ENCODE data around the gene UBIAD1.
A peak's percentile ranks its signal among the peaks of the same experiment; 100 is the strongest.

Gene UBIAD1

DNA sequence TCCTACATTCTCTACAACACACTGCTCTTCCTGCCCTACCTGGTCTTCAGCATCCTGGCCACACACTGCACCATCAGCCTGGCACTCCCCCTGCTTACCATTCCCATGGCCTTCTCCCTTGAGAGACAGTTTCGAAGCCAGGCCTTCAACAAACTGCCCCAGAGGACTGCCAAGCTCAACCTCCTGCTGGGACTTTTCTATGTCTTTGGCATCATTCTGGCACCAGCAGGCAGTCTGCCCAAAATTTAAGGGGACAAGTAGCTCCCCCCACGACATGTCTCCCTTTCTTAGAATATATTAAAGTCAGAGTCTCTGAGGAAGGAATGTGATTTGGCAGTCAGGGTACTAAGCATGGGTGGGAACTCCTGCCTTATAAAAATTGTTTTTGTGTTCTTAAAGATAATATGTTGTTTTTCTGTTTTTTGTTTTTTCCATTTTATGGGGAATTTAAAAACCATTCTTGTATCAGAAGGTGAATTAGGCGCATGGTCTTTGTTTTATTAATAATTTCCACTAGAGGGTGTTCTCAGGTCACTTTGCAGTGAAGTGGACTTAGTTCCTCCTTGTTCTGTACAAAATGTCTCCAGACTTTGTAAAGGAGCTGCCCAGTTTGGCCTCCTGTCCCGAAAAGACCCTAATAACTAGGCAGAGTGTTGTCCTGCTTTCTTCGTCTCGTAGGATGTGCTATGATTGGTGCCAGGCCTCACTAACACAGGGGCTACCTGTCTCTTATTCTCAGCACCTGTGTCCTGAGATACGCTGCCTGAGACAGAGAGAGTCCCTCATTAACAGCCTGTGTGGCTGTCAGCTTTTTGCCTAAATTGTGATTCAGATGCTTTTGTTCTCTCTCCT lies 13.1 kb downstream of the UBIAD1 start:
- POLR2A ChIA-PET: no interaction called here
- peaks cover 2 to 11% (median 8%) of the 10 kb centered on the region in 4 experiments for H3K4me1 ChIP-seq (ENCODE audit: control extremely low read depth in 1 of 4, control insufficient read depth in 4 of 4, insufficient read depth in 4 of 4, low read length in 3 of 4)

DNA sequence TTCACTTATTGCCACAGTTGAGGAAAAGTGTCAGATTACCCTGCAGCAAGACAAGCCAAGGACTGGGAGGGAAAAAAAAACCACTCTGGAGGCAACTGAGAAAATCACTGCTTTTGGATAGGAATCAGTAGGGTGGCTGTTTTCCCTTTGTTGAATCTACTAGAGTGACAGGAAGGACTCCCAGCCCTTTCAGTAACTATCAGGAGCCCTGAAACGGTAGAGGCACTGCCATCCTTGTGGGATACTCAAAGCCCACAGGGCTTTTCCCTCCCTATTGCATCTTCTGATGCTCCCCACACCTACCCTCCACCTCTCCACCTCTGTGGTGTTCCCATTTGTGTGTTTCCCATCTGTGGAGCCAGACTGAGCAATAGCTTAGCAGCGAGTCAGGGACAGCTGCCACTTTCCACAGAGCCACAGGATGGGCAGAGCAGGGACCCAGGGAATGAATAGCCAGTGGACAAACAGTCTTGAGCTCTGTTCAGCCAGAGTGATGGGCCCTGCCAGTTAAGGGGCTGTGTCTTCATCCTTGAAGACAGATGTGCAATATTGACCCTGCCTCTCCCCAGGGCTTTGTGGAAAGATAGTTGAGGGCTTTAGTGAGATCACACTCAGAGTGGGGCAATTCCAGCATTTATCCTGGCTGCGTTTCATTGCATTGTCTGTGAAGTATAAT lies 13.9 kb downstream of the UBIAD1 start:
- H3K9me3 ChIP-seq (ENCODE audit: control extremely low read depth in 1 of 5, control insufficient read depth in 4 of 5, insufficient read depth in 2 of 5, low read depth in 1 of 5, low read length in 4 of 5): no peaks in the 10 kb centered on the region
- POLR2A ChIA-PET: no interaction called here
- no peak overlapping the region for H3K27ac ChIP-seq (ENCODE audit: insufficient read depth in 1 of 2, low read depth in 1 of 2, low read length in 2 of 2, poor library complexity in 1 of 2, severe bottlenecking in 2 of 2)
- H3K36me3 ChIP-seq (ENCODE audit: control insufficient read depth in 4 of 4, insufficient read depth in 4 of 4, low read length in 3 of 4): peaks cover 12 to 63% (median 40%) of the 10 kb centered on the region in 4 experiments
- no peak overlapping the region for H3K4me3 ChIP-seq (ENCODE audit: control insufficient read depth in 1 of 7, extremely low read depth in 1 of 7, insufficient read depth in 4 of 7, low read depth in 2 of 7, low read length in 6 of 7)
- 85% methylated on average over 2 of the region's 3 CpGs for WGBS (ENCODE audit: insufficient coverage)
- DNase-seq: no peak
- H3K4me1 ChIP-seq (ENCODE audit: control extremely low read depth in 1 of 4, control insufficient read depth in 4 of 4, insufficient read depth in 4 of 4, low read length in 3 of 4): peaks cover 0 to 4% (median under 1%) of the 10 kb centered on the region in 4 experiments
- CTCF ChIA-PET: interaction anchor here (0.5 to 1.6 kb wide), 3 partner anchors 9 to 428 kb away, joined by 4 read pairs; no protein-coding TSS in a partner anchor
- no peaks in the 10 kb centered on the region for H3K27me3 ChIP-seq (replicated peaks in 2 of 5; ENCODE audit: control insufficient read depth in 4 of 5, insufficient read depth in 5 of 5, low read length in 4 of 5)

More for the DNA sequence above, 13.1 kb downstream of the UBIAD1 start:
- peaks cover 13 to 60% (median 37%) of the 10 kb centered on the region in 4 experiments for H3K36me3 ChIP-seq (ENCODE audit: control insufficient read depth in 4 of 4, insufficient read depth in 4 of 4, low read length in 3 of 4)
- H3K27me3 ChIP-seq (replicated peaks in 2 of 5; ENCODE audit: control insufficient read depth in 4 of 5, insufficient read depth in 5 of 5, low read length in 4 of 5): no peaks in the 10 kb centered on the region
- CTCF ChIA-PET: interaction anchor here (0.5 to 1.6 kb wide), 4 partner anchors 10 to 429 kb away, joined by 3 to 4 read pairs (median 4); no protein-coding TSS in a partner anchor
- no peak overlapping the region for H3K4me3 ChIP-seq (ENCODE audit: control insufficient read depth in 1 of 7, extremely low read depth in 1 of 7, insufficient read depth in 4 of 7, low read depth in 2 of 7, low read length in 6 of 7)
- peak in 2 of 3 donors; percentile 25 to 28 for DNase-seq
- H3K9me3 ChIP-seq (ENCODE audit: control extremely low read depth in 1 of 5, control insufficient read depth in 4 of 5, insufficient read depth in 2 of 5, low read depth in 1 of 5, low read length in 4 of 5): no peaks in the 10 kb centered on the region
- WGBS (ENCODE audit: insufficient coverage): 89% methylated on average over 5 of the region's 7 CpGs
- H3K27ac ChIP-seq (ENCODE audit: insufficient read depth in 1 of 2, low read depth in 1 of 2, low read length in 2 of 2, poor library complexity in 1 of 2, severe bottlenecking in 2 of 2): no peak overlapping the region

DNA sequence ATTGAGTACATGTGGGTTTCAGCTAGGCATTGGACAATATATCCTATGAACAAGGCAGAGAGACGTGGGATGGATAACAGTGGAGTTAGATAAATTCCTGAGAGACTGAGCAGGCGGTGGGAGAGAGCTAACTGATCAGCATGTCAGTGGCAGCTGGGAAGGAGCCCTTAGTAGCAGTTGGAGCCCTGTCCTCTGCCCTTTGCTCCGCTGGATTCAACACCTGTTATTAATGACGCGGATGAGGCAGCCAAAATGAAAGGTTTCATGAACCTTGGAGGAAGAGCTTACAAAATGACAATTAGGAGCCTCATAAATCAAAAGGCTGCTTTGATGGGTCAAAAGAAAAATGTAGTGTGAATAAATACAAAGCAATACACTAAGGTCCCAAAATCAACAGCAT lies 16.1 kb downstream of the UBIAD1 start:
- ChIA-PET POLR2A (no interaction called here), CTCF (no interaction called here)
- Histone ChIP-seq H3K36me3 (ENCODE audit: control insufficient read depth in 4 of 4, insufficient read depth in 4 of 4, low read length in 3 of 4) (peaks cover 2 to 62% (median 48%) of the 10 kb centered on the region in 4 experiments), H3K9me3 (ENCODE audit: control extremely low read depth in 1 of 5, control insufficient read depth in 4 of 5, insufficient read depth in 2 of 5, low read depth in 1 of 5, low read length in 4 of 5) (no peaks in the 10 kb centered on the region), H3K27ac (ENCODE audit: insufficient read depth in 1 of 2, low read depth in 1 of 2, low read length in 2 of 2, poor library complexity in 1 of 2, severe bottlenecking in 2 of 2) (no peak overlapping the region), H3K4me3 (ENCODE audit: control insufficient read depth in 1 of 7, extremely low read depth in 1 of 7, insufficient read depth in 4 of 7, low read depth in 2 of 7, low read length in 6 of 7) (no peak overlapping the region), H3K4me1 (ENCODE audit: control extremely low read depth in 1 of 4, control insufficient read depth in 4 of 4, insufficient read depth in 4 of 4, low read length in 3 of 4) (no peaks in the 10 kb centered on the region), H3K27me3 (replicated peaks in 2 of 5; ENCODE audit: control insufficient read depth in 4 of 5, insufficient read depth in 5 of 5, low read length in 4 of 5) (no peaks in the 10 kb centered on the region)
- no peak for DNase-seq
- 82% methylated on average over 3 of the region's 5 CpGs for WGBS (ENCODE audit: insufficient coverage)

DNA sequence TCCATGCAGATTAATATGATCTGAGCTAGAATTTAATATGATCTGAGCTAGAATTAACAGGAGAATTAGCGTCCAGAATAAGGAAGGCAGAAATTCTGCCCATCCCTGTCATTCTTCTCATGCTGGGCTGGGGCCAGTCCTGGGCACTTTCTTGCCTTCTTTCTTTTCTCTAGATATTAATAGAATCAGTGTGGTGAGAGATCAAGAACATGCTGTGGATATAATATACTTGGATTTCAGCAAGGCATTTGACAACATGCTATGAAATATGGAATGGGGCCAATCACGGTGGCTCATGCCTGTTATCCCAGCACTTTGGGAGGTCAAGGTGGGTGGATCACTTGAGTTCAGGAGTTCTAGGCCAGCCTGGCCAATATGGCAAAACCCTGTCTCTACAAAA lies 18.1 kb downstream of the UBIAD1 start:
- POLR2A ChIA-PET: no interaction called here
- WGBS (ENCODE audit: insufficient coverage): 83% methylated on average over 1 of the region's 2 CpGs
- no peaks in the 10 kb centered on the region for H3K4me1 ChIP-seq (ENCODE audit: control extremely low read depth in 1 of 4, control insufficient read depth in 4 of 4, insufficient read depth in 4 of 4, low read length in 3 of 4)
- no peaks in the 10 kb centered on the region for H3K27me3 ChIP-seq (replicated peaks in 2 of 5; ENCODE audit: control insufficient read depth in 4 of 5, insufficient read depth in 5 of 5, low read length in 4 of 5)
- H3K36me3 ChIP-seq (ENCODE audit: control insufficient read depth in 4 of 4, insufficient read depth in 4 of 4, low read length in 3 of 4): peaks cover 5 to 69% (median 55%) of the 10 kb centered on the region in 4 experiments
- CTCF ChIA-PET: interaction anchor here (1.0 kb wide), 1 partner anchor 353 kb away, joined by 3 read pairs; no protein-coding TSS in a partner anchor
- H3K9me3 ChIP-seq (ENCODE audit: control extremely low read depth in 1 of 5, control insufficient read depth in 4 of 5, insufficient read depth in 2 of 5, low read depth in 1 of 5, low read length in 4 of 5): no peaks in the 10 kb centered on the region
- DNase-seq: no peak
- no peak overlapping the region for H3K4me3 ChIP-seq (ENCODE audit: control insufficient read depth in 1 of 7, extremely low read depth in 1 of 7, insufficient read depth in 4 of 7, low read depth in 2 of 7, low read length in 6 of 7)
- no peak overlapping the region for H3K27ac ChIP-seq (ENCODE audit: insufficient read depth in 1 of 2, low read depth in 1 of 2, low read length in 2 of 2, poor library complexity in 1 of 2, severe bottlenecking in 2 of 2)

DNA sequence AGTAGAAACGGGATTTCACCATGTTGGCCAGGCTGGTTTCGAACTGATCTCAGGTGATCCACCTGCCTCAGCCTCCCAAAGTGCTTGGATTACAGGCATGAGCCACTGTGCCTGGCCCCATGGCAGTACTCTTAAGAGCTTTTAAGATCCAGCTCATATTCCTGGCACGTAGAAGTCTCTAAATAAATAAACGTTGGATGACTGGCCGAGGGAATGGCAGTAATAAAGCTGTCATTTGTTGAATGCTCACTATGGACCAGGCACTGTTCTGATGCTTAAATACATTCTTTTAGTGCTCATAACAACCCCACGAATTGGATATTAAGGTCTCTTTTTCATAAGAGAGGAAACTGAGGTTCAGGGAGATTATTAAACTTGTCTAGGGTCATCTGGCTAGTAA lies 20.9 kb downstream of the UBIAD1 start:
- Histone ChIP-seq H3K27me3 (replicated peaks in 2 of 5; ENCODE audit: control insufficient read depth in 4 of 5, insufficient read depth in 5 of 5, low read length in 4 of 5) (no peaks in the 10 kb centered on the region), H3K27ac (ENCODE audit: insufficient read depth in 1 of 2, low read depth in 1 of 2, low read length in 2 of 2, poor library complexity in 1 of 2, severe bottlenecking in 2 of 2) (no peak overlapping the region), H3K4me1 (ENCODE audit: control extremely low read depth in 1 of 4, control insufficient read depth in 4 of 4, insufficient read depth in 4 of 4, low read length in 3 of 4) (no peaks in the 10 kb centered on the region), H3K36me3 (ENCODE audit: control insufficient read depth in 4 of 4, insufficient read depth in 4 of 4, low read length in 3 of 4) (peaks cover 6 to 47% (median 38%) of the 10 kb centered on the region in 4 experiments), H3K4me3 (ENCODE audit: control insufficient read depth in 1 of 7, extremely low read depth in 1 of 7, insufficient read depth in 4 of 7, low read depth in 2 of 7, low read length in 6 of 7) (no peak overlapping the region), H3K9me3 (ENCODE audit: control extremely low read depth in 1 of 5, control insufficient read depth in 4 of 5, insufficient read depth in 2 of 5, low read depth in 1 of 5, low read length in 4 of 5) (no peaks in the 10 kb centered on the region)
- CTCF ChIA-PET: interaction anchor here (0.6 kb wide), 1 partner anchor 316 kb away, joined by 3 read pairs; no protein-coding TSS in a partner anchor
- WGBS (ENCODE audit: insufficient coverage): 98% methylated on average over 3 of the region's 6 CpGs
- POLR2A ChIA-PET: no interaction called here
- DNase-seq: no peak

DNA sequence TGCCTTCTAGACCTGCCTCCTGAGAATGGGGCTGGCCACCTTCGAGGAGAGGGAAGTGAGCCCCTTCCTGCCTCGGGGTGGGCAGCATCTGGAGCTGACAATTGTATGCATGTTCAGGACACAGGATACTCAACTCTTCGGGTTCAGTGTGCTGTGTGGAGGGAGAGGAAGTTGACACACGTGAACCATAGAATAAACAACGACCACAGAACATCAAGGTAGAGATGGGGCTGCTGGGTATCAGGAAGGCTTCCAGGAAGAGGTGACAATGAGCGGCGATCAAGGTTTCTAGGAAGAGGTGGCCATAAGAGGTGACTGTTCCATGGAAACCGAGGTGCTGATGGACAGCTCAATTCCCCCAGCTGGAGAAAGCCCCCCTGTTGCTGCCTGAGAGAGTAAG lies 22.0 kb downstream of the UBIAD1 start:
- no peaks in the 10 kb centered on the region for H3K4me1 ChIP-seq (ENCODE audit: control extremely low read depth in 1 of 4, control insufficient read depth in 4 of 4, insufficient read depth in 4 of 4, low read length in 3 of 4)
- no peak for DNase-seq
- H3K36me3 ChIP-seq (ENCODE audit: control insufficient read depth in 4 of 4, insufficient read depth in 4 of 4, low read length in 3 of 4): peaks cover 6 to 42% (median 38%) of the 10 kb centered on the region in 4 experiments
- POLR2A ChIA-PET: interaction anchor here (0.6 kb wide), 2 partner anchors 12 to 15 kb away, joined by 3 read pairs; no protein-coding TSS in a partner anchor
- no peaks in the 10 kb centered on the region for H3K27me3 ChIP-seq (replicated peaks in 2 of 5; ENCODE audit: control insufficient read depth in 4 of 5, insufficient read depth in 5 of 5, low read length in 4 of 5)
- no peak overlapping the region for H3K27ac ChIP-seq (ENCODE audit: insufficient read depth in 1 of 2, low read depth in 1 of 2, low read length in 2 of 2, poor library complexity in 1 of 2, severe bottlenecking in 2 of 2)
- no peaks in the 10 kb centered on the region for H3K9me3 ChIP-seq (ENCODE audit: control extremely low read depth in 1 of 5, control insufficient read depth in 4 of 5, insufficient read depth in 2 of 5, low read depth in 1 of 5, low read length in 4 of 5)
- WGBS (ENCODE audit: insufficient coverage): 56% methylated on average over 8 of the region's 8 CpGs
- CTCF ChIA-PET: interaction anchor here (0.7 to 1.5 kb wide), 3 partner anchors 11 to 355 kb away, joined by 3 to 6 read pairs (median 4); no protein-coding TSS in a partner anchor
- H3K4me3 ChIP-seq (ENCODE audit: control insufficient read depth in 1 of 7, extremely low read depth in 1 of 7, insufficient read depth in 4 of 7, low read depth in 2 of 7, low read length in 6 of 7): no peak overlapping the region
